ENCODE results near the gene METAP2. TPM values are rescaled to one million over a fixed set of nuclear protein-coding genes. Genes with fewer than 3 reads are reported as not detected.

The METAP2 gene
- total RNA-seq, 4 donors from 2014 or later = 25.1 to 106 (median 30.0) TPM

- TF ChIP-seq, protein P1, sequence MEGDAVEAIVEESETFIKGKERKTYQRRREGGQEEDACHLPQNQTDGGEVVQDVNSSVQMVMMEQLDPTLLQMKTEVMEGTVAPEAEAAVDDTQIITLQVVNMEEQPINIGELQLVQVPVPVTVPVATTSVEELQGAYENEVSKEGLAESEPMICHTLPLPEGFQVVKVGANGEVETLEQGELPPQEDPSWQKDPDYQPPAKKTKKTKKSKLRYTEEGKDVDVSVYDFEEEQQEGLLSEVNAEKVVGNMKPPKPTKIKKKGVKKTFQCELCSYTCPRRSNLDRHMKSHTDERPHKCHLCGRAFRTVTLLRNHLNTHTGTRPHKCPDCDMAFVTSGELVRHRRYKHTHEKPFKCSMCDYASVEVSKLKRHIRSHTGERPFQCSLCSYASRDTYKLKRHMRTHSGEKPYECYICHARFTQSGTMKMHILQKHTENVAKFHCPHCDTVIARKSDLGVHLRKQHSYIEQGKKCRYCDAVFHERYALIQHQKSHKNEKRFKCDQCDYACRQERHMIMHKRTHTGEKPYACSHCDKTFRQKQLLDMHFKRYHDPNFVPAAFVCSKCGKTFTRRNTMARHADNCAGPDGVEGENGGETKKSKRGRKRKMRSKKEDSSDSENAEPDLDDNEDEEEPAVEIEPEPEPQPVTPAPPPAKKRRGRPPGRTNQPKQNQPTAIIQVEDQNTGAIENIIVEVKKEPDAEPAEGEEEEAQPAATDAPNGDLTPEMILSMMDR (IDR thresholded peaks at IDR 0.05) = no peak
- no peak for TF ChIP-seq POLR2A (IDR thresholded peaks at IDR 0.05)
- no peak overlapping the region for H3K4me3 ChIP-seq
- no peak overlapping the region for H3K27ac ChIP-seq
- no peak for DNase-seq
- no peaks in the 10 kb centered on the region for H3K9me3 ChIP-seq
- no peaks in the 10 kb centered on the region for H3K27me3 ChIP-seq
- no peaks in the 10 kb centered on the region for H3K4me1 ChIP-seq
- peaks cover 0 to 38% (median 0%) of the 10 kb centered on the region in 3 donors for H3K36me3 ChIP-seq
Observed at GRCh38 chr12:95516757-95517156, 42.8 kb downstream of the METAP2 start.

DNA sequence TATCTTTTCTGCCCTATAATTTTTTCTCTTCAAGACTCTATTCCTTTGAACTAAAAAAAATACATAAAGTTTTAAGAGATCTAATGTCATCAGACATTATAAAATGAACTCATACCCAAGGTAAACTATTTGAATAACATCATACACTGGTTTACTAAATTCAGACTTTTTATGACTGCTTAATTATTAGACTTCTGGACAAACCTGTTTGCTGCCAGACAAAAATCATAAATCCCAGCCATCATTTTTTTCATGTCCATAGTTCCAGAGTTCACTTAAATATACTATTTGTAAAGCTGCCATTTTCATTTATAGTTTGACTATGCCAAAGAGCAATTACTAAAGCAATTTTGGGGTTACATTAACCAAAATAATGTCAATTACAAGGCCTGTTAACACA is 43.3 kb downstream of the METAP2 start:
- no peak overlapping the region for H3K4me3 ChIP-seq
- TF ChIP-seq POLR2A (IDR thresholded peaks at IDR 0.05) = no peak
- TF ChIP-seq, protein P1 (IDR thresholded peaks at IDR 0.05) = no peak
- no peaks in the 10 kb centered on the region for H3K27me3 ChIP-seq
- no peaks in the 10 kb centered on the region for H3K9me3 ChIP-seq
- no peaks in the 10 kb centered on the region for H3K4me1 ChIP-seq
- peaks cover 0 to 33% (median 0%) of the 10 kb centered on the region in 3 donors for H3K36me3 ChIP-seq
- H3K27ac ChIP-seq = no peak overlapping the region
- DNase-seq = no peak

DNA sequence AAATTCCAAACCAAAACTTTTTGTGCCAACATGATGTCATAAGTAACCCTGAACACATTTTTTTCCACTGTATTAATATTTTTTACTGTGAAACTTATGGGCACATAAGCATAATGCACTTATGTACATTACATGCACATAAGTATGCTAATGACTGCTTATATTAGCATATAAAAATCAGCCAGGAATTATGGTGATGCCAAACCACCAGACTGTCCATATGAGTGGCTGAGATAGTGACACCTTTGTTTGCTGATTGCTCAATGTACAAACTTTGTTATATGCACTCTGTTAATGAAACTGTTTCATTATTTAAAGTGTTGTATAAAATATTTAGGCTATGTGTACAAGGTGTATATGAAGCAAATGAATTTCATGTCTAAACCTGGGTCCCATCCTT is 45.0 kb downstream of the METAP2 start:
- Histone ChIP-seq H3K9me3 (no peaks in the 10 kb centered on the region), H3K36me3 (peaks cover 0 to 16% (median 0%) of the 10 kb centered on the region in 3 donors), H3K4me1 (no peaks in the 10 kb centered on the region), H3K27me3 (no peaks in the 10 kb centered on the region), H3K4me3 (no peak overlapping the region), H3K27ac (no peak overlapping the region)
- DNase-seq = no peak
- no peak for TF ChIP-seq POLR2A (IDR thresholded peaks at IDR 0.05)
- TF ChIP-seq, protein P1 (IDR thresholded peaks at IDR 0.05) = no peak

DNA sequence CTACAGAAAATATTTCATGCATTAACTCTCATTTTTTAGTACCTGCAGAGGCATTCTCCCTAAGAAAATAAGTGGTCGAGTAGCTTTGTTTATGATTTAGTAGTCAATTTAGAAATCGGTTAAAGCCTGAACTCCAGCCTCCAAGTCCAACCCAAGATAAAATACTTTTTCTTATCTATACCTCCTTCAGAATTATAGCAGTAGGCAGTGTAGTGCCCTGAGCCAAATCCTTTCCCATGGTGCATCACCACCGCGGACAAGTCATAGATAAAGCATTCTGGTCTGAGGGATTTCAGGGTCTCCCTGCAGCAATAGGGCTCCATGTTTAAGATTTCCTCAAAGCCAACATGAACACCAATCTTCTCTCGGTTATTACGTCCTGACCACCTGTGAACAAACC is 46.9 kb downstream of the METAP2 start:
- H3K4me3 ChIP-seq = no peak overlapping the region

GRCh38 chr12:95522692-95523091 is 48.7 kb downstream of the METAP2 start:
- TF ChIP-seq POLR2A (IDR thresholded peaks at IDR 0.05) = no peak
- TF ChIP-seq, protein P1 (IDR thresholded peaks at IDR 0.05) = no peak
- DNase-seq = no peak
- Histone ChIP-seq H3K27ac (no peak overlapping the region), H3K27me3 (no peaks in the 10 kb centered on the region), H3K4me3 (no peak overlapping the region), H3K9me3 (no peaks in the 10 kb centered on the region), H3K36me3 (no peaks in the 10 kb centered on the region), H3K4me1 (no peaks in the 10 kb centered on the region)

More for the DNA sequence above, 46.9 kb downstream of the METAP2 start:
- H3K9me3 ChIP-seq = no peaks in the 10 kb centered on the region
- TF ChIP-seq POLR2A (IDR thresholded peaks at IDR 0.05) = no peak
- no peak for DNase-seq
- no peak overlapping the region for H3K27ac ChIP-seq
- no peaks in the 10 kb centered on the region for H3K36me3 ChIP-seq
- H3K27me3 ChIP-seq = no peaks in the 10 kb centered on the region
- H3K4me1 ChIP-seq = no peaks in the 10 kb centered on the region

DNA sequence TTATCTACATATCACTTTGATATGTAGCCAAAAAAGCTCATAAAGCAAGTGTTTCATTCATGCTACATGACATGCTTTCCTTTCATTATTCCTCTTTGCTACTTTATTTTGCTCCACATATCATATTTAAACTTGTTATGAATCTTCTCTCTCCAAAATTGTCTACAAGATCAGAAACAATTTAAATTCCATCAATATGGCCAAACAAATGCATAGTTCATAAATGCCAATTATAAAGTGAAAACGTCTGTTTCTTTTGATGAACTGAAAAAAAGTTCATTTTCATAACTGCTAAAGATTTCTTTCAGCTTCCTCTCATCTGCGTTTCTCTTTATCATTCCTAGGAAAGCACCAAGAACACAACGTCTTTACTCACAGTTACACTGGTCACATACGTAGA is 54.5 kb downstream of the METAP2 start:
- Histone ChIP-seq H3K4me3 (no peak overlapping the region), H3K27me3 (no peaks in the 10 kb centered on the region), H3K9me3 (no peaks in the 10 kb centered on the region), H3K4me1 (no peaks in the 10 kb centered on the region), H3K36me3 (no peaks in the 10 kb centered on the region), H3K27ac (no peak overlapping the region)
- no peak for DNase-seq
- no peak for TF ChIP-seq POLR2A (IDR thresholded peaks at IDR 0.05)
- TF ChIP-seq, protein P1 (IDR thresholded peaks at IDR 0.05) = no peak

Measured in Peyer's patch (tissue), 4 donors.